ENCODE results near the gene MANSC1.
"Not testable (repeated sequence)": the region's sequence is repeated elsewhere in the genome, so short reads cannot be mapped to it uniquely, and the experiment has no call there.

MANSC1 gene

DNA sequence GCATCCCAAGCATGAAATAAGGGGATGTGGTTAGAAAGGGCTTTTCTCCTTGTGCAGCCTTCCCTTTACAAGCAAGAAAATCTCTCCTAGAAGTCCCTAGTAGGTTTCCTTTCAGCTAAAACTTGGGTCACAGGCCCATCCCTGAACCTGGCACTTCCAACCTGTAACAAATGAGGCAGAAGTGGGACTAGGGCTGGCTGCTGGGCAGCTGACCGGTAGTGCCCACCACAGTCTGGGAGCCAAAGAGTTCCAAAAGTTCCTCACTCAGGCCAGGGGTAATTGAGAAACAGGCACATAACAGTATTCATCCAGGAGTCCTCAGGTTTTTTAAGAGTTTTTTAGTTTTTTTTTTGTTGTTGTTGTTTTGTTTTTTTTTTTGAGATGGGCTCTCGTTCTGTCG lies 23.8 kb downstream of the MANSC1 start:
- DNase-seq (ENCODE audit: low spot score) = no peak

DNA sequence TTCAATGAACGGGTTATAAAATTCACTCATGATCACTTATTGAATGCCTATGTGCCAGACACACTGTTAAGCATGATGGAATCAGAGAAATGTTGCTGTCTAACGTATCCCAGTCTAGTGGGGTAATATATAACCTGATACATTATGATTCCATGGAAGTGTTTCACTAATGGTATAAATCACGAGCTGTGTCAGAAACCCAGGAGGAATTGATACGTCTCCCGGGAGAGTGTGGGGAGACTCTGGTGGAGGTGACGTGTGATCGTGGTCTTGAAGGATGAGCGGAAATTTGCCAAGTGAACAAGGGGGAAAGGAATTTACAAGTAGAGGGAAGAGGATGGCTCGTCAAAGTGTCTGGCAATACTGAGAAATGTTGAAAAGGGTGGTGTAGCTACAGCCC lies 26.5 kb downstream of the MANSC1 start:
- DNase-seq (ENCODE audit: low spot score) = no peak

- DNase-seq (ENCODE audit: low spot score) = no peak
Observed at GRCh38 chr12:12323118-12323517, 26.9 kb downstream of the MANSC1 start.

DNA sequence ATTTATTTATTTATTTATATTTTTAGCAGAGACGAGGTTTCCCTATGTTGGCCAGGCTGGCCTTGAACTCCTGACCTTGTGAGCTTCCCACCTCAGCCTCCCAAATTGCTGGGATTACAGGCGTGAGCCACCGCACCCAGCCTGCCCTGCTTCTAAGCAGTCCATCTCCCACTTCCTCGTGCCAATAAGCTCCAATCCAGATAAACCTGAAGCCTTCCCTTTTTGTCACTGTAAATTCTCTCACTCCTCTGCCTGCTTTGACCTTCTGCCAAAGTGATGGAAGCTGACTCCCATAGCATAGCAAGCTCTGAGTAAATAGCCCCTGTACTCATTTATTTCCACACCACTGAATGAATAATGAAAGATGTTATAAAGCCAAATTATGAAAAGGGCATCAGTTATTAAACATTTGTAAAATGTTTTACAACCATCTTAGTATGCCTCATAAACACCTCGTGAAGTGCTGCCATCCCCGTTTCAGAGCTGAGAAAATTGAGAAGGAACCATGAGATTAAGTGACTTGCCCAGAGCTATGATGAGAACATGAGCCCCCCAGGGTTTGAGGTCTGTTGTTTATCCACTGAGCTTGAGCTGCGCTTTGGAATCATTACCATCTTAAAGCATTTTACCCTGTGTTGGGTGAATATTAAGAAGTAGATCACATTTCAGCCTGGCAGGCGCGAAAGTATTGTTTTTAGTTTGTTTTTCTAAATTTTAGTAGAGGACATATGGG lies 30.4 kb downstream of the MANSC1 start:
- no peak for DNase-seq (ENCODE audit: low spot score)

DNA sequence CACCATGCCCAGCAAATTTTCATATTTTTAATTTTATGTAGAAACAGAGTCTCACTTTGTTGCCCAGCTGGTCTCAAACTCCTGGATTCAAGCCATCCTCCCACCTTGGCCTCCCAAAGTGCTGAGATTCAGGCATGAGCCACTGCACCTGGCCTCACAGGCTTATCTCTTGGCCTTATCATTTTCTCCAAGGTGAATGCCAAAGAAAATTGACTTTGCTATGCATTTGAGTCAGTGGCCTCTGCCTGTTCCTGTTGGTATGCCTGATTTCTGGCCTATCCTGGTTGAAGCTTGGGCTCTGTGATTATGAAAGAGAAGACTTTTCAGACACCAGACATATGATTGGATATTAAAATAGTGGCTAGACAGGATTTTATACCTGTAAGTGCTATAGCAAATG lies 34.2 kb downstream of the MANSC1 start:
- DNase-seq (ENCODE audit: low spot score) = no peak

DNA sequence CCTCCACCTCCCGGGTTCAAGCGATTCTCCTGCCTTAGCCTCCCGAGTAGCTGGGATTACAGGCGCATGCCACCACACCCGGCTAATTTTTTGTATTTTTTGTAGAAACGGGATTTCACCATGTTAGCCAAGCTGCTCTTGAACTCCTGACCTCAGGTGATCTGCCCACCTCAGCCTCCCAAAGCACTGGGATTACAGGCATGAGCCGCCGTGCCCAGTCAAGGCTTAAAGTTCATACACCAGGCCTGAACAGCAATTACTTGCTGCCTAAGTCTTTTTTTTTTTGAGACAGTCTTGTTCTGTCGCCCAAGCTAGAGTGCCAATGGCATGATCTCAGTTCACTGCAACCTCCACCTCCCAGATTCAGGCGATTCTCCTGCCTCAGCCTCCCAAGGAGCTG lies 39.3 kb downstream of the MANSC1 start:
- not testable (repeated sequence) for DNase-seq (ENCODE audit: low spot score)

DNA sequence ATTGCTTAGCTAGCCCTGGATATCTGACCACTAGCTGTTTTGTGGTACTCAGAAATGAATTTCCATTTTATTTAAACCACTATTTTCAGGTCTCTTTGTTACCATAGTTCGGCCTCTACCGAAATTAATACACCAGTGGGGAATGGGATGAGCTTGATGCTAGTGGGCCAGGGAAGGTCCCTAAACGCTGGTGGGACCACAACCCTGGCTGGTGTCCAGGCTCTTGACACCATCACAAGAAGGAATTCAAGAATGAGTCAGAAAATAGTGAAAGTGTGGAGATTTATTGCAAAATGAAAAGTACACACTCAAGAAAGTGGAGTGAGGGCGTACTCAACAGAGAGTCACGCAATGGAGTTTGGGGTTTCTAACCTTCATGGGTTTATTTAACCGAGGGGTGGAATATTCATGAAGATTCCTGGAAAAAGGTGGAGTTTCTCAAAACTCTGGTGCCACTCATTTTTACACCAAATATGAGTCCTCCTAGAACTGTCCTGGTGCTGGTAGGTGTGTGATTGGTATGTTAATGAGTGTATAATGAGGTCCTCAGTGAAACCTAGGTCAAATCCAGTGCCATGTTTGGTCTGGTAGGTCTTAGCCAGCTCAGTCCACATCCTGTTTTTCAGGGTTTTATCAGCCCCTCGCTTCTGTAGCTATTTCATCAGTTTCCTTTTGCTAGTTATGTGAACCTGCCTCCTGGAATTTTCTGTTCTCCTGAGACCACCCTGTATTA lies 44.3 kb downstream of the MANSC1 start:
- no peak for DNase-seq (ENCODE audit: low spot score)

GRCh38 chr12:12302976-12303375 lies 47.1 kb downstream of the MANSC1 start:
- no peak for DNase-seq (ENCODE audit: low spot score)

DNA sequence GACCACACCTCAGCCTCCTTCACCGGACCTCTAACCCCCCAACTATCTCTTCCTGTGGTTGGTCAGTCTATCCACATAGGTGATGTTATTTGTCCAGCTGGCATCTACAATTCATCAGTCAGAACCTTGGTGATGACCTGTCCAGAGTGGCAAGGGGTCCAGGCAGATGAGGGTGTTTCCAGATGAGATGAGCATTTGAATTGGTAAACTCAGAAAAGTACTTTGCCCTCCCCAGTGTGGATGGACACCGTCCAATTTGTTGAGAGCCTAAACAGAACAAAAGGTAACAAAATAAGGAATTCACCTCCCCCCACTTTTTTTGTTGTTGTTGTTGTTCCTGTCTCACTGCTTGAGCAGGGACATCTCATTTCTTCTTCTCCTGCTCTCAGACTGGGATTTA lies 48.9 kb downstream of the MANSC1 start:
- DNase-seq (ENCODE audit: low spot score) = no peak

- DNase-seq (ENCODE audit: low spot score) = no peak
Observed at GRCh38 chr12:12297201-12297830, 52.7 kb downstream of the MANSC1 start.

DNA sequence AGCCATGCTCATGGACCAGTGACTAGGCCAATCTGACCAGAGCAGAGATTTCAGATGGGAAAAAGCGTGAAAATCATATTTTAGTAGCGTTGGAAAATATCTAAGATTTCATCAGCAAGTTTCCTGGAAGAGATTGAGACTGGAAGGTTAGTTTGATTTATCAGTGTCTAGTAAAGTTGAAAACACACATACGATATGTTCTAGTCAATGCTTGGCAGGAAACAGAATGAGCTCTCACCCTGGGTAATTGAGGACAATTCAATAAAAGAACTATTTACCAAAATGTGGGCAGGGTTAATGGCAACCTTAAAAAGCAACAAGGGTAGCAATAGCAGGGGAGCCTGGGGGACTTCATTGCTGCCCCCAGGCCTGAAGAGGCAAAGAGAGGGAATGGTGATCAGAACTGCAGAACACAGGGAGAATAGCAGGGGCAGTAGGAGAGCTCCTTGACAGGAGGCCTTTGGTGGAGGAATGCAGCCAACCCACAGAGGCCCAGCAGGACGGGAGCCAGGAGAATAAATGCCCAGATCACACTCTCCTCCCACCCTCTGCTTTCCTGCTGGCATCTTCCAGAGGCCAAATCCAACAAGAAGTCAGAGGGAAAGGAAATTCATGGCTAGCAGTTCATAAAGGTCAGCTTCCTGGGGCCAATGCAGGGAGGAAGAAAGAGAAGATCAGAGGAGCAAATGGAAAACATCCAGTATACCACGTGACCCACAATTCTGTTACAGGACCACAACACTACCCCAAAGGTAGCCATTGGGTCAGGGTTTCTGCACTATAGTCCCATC lies 55.6 kb downstream of the MANSC1 start:
- DNase-seq (ENCODE audit: low spot score) = peak; percentile 40

DNA sequence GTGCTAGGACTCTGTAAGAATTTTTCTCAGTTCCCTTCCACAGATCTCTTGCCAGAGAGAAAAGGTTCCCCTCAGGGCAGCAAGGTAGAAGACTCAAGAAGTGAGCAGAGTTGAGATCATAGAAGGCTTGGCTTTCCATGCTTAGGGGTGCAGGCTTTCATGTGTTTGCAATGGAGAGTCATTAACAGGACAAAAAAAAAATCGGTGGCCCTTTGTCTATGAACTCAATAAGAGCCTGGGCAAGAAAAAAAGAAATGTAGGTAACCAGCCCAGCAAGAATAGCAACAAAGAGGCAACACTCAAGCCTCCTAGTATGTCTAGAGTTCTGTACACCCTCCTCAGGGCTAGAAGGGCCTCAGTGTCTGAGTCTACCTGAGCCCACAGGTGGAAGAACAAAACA lies 59.8 kb downstream of the MANSC1 start:
- no peak for DNase-seq (ENCODE audit: low spot score)

- DNase-seq (ENCODE audit: low spot score) = no peak
Observed at GRCh38 chr12:12286441-12286840, 63.6 kb downstream of the MANSC1 start.

DNA sequence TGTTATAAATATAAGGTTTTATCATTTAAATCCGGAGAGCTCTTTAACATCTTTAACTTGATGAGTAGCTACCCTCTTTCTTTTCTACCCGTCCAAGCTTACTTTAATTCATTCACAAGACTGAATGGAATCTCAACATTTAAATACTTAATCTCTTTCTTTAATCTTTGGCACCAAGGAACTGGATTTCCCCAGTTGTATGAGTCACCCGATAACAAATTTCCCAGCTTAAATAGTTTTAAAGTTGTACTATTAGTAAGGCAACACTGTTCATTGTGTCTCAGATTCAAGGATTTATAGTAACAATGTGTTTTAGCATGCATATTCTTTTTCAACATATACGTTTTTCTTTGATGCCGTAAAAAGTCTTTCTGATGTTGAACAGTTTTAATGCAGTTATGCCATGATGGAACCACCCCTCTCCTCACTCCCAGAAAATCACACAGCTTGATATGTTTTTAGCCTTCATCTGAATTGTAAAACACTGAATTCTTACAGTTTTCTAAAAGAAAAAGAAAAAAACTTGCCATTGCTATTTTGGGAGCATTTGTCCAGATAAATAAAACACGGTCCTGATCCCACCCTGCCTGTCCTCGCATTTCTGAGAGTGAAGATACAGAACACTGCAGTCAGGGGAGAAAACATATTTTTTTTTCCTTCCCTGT lies 67.1 kb downstream of the MANSC1 start:
- DNase-seq (ENCODE audit: low spot score) = peak; percentile 43

- DNase-seq (ENCODE audit: low spot score) = no peak
Observed at GRCh38 chr12:12282202-12282601, 67.8 kb downstream of the MANSC1 start.

DNA sequence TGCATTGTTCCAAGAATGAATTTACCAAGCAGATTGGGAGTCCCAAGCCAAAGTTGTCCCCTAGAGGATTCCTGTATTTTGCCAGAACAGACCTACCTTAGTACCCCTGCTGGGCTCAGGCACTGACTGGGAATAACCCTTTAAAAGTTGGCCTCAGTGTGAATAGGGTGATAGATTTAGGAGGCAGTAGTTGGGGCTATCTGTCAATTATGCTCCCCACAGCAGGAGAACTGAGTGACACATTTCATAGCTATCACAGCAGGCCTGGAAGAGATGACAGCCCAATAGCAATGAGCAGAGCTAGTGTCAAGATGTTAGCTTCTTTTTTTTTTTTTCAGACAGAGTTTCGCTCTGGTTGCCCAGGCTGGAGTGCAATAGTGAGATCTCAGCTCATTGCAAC lies 68.9 kb downstream of the MANSC1 start:
- DNase-seq (ENCODE audit: low spot score) = no peak

DNA sequence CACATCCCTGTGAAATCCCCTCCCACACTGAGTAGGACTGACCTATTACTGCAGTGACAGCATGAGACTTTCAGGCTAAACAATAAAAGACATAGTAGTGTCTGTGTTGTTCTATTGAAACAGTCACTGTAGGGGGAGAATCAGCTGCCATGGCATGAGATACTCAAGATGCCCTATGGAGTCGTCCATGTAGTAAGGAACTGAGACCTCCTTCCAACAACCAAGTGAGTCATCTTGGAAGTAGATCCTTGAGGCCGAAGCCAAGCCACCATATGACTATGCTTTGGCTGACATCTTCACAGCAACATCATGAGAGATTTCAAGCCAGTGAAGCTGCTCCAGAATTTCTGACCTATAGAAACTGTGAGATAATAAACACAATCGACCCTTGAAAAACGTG lies 71.1 kb downstream of the MANSC1 start:
- DNase-seq (ENCODE audit: low spot score) = no peak

All from AG08396 (cell line).